ENCODE results near the gene LNX1. TPM values are rescaled to one million over a fixed set of nuclear protein-coding genes. Genes with fewer than 3 reads are reported as not detected.

Gene LNX1
- total RNA-seq, 4 donors from 2014 or later = 11.9 to 66.5 (median 41.3) TPM

- TF ChIP-seq CTCF (IDR thresholded peaks at IDR 0.05; ENCODE audit: low read depth) = no peak
These were observed 135.1 kb downstream of the LNX1 start for GRCh38 chr4:53456178-53456577.

GRCh38 chr4:53455766-53456165, 135.5 kb downstream of the LNX1 start:
- no peak for TF ChIP-seq CTCF (IDR thresholded peaks at IDR 0.05; ENCODE audit: low read depth)

- no peak for TF ChIP-seq CTCF (IDR thresholded peaks at IDR 0.05; ENCODE audit: low read depth)
These were observed 137.9 kb downstream of the LNX1 start for GRCh38 chr4:53453385-53453784.

- TF ChIP-seq CTCF (IDR thresholded peaks at IDR 0.05; ENCODE audit: low read depth) = no peak
These were observed 140.5 kb downstream of the LNX1 start for GRCh38 chr4:53450773-53451172.

DNA sequence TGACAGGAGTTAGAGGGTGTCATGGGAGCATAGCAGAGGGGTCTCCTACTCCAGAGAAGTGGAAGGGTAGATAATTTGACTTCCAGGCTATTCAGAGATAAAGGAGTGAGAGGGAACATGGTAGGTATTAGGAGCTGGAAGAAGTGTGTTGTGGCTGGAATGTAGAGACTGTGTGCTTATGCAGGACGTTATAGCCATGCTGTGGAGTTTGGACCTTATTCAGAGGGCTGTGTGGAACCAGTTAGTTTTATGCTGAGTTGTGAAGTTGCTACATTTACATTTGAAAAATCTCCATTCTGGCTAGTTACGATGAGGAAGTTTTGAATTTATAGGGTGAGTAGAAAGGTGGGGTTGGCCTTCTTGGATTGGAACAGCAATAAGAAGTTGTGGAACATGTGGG, 146.3 kb downstream of the LNX1 start:
- TF ChIP-seq CTCF (IDR thresholded peaks at IDR 0.05; ENCODE audit: low read depth) = no peak

DNA sequence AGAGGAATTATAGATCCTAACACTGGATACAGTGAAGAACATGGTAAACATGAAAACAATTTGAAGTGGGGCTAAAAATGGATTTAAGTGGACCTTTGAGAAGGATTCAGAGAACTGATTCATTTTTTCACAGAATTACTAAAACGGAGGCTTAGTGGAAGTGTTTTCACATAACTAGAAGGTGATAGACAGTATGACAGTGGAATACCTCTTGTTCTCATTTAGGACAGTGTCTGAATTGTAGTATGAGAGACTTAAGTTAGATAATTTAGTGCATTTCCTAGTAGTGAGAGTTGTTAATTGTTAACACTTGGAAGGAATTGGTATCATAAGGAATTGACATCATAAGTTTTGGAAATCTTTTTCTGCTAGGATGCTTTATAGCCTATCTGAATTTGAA, 149.7 kb downstream of the LNX1 start:
- TF ChIP-seq CTCF (IDR thresholded peaks at IDR 0.05; ENCODE audit: low read depth) = no peak

DNA sequence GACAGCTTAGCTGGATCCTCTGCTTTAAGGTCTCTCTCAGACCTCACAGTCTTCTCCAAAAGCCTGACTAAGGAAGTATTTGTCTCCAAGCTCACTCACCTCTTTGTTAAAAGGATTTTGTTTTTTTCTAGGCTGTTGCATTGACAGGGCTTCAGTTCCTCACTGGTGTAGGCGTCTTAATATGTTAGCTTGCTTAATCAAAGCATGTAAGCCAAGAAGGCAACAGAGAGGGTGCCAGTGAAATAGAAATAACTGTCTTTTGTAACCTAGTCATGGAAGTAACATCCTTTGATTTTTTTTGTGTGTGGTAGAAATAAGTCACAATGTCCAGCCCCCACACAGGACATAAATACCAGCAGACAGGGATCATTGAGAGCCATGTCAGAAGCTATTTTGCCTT, 155.0 kb downstream of the LNX1 start:
- no peak for TF ChIP-seq CTCF (IDR thresholded peaks at IDR 0.05; ENCODE audit: low read depth)
